ENCODE data around the gene SBK3.

SBK3 gene

GRCh38 chr19:55543567-55543966, 1.8 kb downstream of the SBK3 start:
- no peak for TF ChIP-seq SP7 (tag by site-specific recombination; IDR thresholded peaks at IDR 0.05)
- peak; percentile 96 for TF ChIP-seq KLF1 (tag by site-specific recombination; IDR thresholded peaks at IDR 0.05)
- Histone ChIP-seq H3K27ac (ENCODE audit: extremely low read depth, low read depth, low read length) (no peak overlapping the region), H3K36me3 (ENCODE audit: control insufficient read depth in 2 of 2, insufficient read depth in 1 of 2, low read length in 2 of 2) (no peaks in the 10 kb centered on the region), H3K4me3 (ENCODE audit: low read depth, low read length) (no peak overlapping the region), H3K4me1 (ENCODE audit: control insufficient read depth, insufficient read depth, low read length) (no peaks in the 10 kb centered on the region; the same call in 1 of the 2 replicates), H3K9me3 (ENCODE audit: control insufficient read depth, insufficient read depth, low read depth, low read length) (no peaks in the 10 kb centered on the region)
- POLR2A ChIA-PET: interaction anchor here (0.6 kb wide), 1 partner anchor 9 kb away, joined by 4 read pairs; no protein-coding TSS in a partner anchor
- CTCF ChIA-PET: no interaction called here

- Histone ChIP-seq H3K4me1 (ENCODE audit: control insufficient read depth, insufficient read depth, low read length) (no peaks in the 10 kb centered on the region), H3K4me3 (ENCODE audit: low read depth, low read length) (no peak overlapping the region), H3K27ac (ENCODE audit: extremely low read depth, low read depth, low read length) (no peak overlapping the region), H3K9me3 (ENCODE audit: control insufficient read depth, insufficient read depth, low read depth, low read length) (no peaks in the 10 kb centered on the region), H3K36me3 (ENCODE audit: control insufficient read depth in 2 of 2, insufficient read depth in 1 of 2, low read length in 2 of 2) (no peaks in the 10 kb centered on the region)
- TF ChIP-seq ZSCAN4 (tag by site-specific recombination; IDR thresholded peaks at IDR 0.05) (no peak), KLF9 (tag by site-specific recombination; IDR thresholded peaks at IDR 0.05; ENCODE audit: low read depth) (no peak), ZNF2 (tag by site-specific recombination; IDR thresholded peaks at IDR 0.05) (no peak), ZBTB17 (tag by site-specific recombination; IDR thresholded peaks at IDR 0.05) (peak; percentile 89), ZNF341 (tag by site-specific recombination; IDR thresholded peaks at IDR 0.05; ENCODE audit: low read depth) (no peak), EGR2 (tag by site-specific recombination; IDR thresholded peaks at IDR 0.05; ENCODE audit: low read depth) (peak; percentile 98), ZFP3 (tag by site-specific recombination; IDR thresholded peaks at IDR 0.05; ENCODE audit: low read depth) (no peak), ZNF366 (tag by site-specific recombination; conservative IDR thresholded peaks at IDR 0.05) (peak; percentile 95), ZFHX2 (tag by site-specific recombination; conservative IDR thresholded peaks at IDR 0.05) (peak; percentile 91), PRDM1 (tag by site-specific recombination; IDR thresholded peaks at IDR 0.05) (no peak), ZNF140 (tag by site-specific recombination; IDR thresholded peaks at IDR 0.05) (no peak), ZNF704 (tag by site-specific recombination; IDR thresholded peaks at IDR 0.05) (no peak), ZNF19 (tag by site-specific recombination; IDR thresholded peaks at IDR 0.05; ENCODE audit: low read depth) (no peak), ZNF658 (tag by site-specific recombination; IDR thresholded peaks at IDR 0.05) (no peak)
- TF ChIP-seq, protein P1, sequence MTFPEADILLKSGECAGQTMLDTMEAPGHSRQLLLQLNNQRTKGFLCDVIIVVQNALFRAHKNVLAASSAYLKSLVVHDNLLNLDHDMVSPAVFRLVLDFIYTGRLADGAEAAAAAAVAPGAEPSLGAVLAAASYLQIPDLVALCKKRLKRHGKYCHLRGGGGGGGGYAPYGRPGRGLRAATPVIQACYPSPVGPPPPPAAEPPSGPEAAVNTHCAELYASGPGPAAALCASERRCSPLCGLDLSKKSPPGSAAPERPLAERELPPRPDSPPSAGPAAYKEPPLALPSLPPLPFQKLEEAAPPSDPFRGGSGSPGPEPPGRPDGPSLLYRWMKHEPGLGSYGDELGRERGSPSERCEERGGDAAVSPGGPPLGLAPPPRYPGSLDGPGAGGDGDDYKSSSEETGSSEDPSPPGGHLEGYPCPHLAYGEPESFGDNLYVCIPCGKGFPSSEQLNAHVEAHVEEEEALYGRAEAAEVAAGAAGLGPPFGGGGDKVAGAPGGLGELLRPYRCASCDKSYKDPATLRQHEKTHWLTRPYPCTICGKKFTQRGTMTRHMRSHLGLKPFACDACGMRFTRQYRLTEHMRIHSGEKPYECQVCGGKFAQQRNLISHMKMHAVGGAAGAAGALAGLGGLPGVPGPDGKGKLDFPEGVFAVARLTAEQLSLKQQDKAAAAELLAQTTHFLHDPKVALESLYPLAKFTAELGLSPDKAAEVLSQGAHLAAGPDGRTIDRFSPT (tag by site-specific recombination; IDR thresholded peaks at IDR 0.05): no peak
- TF ChIP-seq, protein P2, sequence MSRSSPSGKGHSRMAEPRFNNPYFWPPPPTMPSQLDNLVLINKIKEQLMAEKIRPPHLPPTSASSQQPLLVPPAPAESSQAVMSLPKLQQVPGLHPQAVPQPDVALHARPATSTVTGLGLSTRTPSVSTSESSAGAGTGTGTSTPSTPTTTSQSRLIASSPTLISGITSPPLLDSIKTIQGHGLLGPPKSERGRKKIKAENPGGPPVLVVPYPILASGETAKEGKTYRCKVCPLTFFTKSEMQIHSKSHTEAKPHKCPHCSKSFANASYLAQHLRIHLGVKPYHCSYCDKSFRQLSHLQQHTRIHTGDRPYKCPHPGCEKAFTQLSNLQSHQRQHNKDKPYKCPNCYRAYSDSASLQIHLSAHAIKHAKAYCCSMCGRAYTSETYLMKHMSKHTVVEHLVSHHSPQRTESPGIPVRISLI (tag by site-specific recombination; IDR thresholded peaks at IDR 0.05): no peak
- ChIA-PET CTCF (no interaction called here), POLR2A (no interaction called here)
Measured at GRCh38 chr19:55542292-55542855, 3.0 kb downstream of the SBK3 start.
